ENCODE measurements around the gene NDUFAF3.

NDUFAF3 gene

GRCh38 chr3:48979451-48979850 lies 42.5 kb upstream of the NDUFAF3 start (continued):
- TF ChIP-seq YY2 (tag by site-specific recombination; IDR thresholded peaks at IDR 0.05) (no peak), ZNF530 (tag by site-specific recombination; IDR thresholded peaks at IDR 0.05; ENCODE audit: low read depth) (no peak), ZNF549 (tag by site-specific recombination; IDR thresholded peaks at IDR 0.05) (no peak), ZNF830 (tag by site-specific recombination; IDR thresholded peaks at IDR 0.05; ENCODE audit: low read depth) (no peak), ZNF214 (tag by site-specific recombination; IDR thresholded peaks at IDR 0.05; ENCODE audit: borderline replicate concordance) (no peak), RBAK (tag by site-specific recombination; IDR thresholded peaks at IDR 0.05) (no peak), WT1 (tag by site-specific recombination; IDR thresholded peaks at IDR 0.05) (no peak)

- Histone ChIP-seq H3K27ac (ENCODE audit: extremely low read depth, low read depth, low read length) (no peak overlapping the region), H3K4me3 (ENCODE audit: low read depth, low read length) (no peak overlapping the region), H3K4me1 (ENCODE audit: control insufficient read depth, insufficient read depth, low read length) (no peaks in the 10 kb centered on the region), H3K36me3 (ENCODE audit: control insufficient read depth in 2 of 2, insufficient read depth in 1 of 2, low read length in 2 of 2) (peaks cover 23 to 90% of the 10 kb centered on the region in 2 experiments), H3K9me3 (ENCODE audit: control insufficient read depth, insufficient read depth, low read depth, low read length) (no peaks in the 10 kb centered on the region)
- TF ChIP-seq ZNF843 (tag by site-specific recombination; IDR thresholded peaks at IDR 0.05) (no peak), ZNF664 (tag by site-specific recombination; IDR thresholded peaks at IDR 0.05) (no peak), ZNF600 (tag by site-specific recombination; IDR thresholded peaks at IDR 0.05) (no peak), HOXC10 (CRISPR knock-in tag; IDR thresholded peaks at IDR 0.05) (no peak), CTCF (tag by site-specific recombination; IDR thresholded peaks at IDR 0.05) (no peak), ZNF366 (tag by site-specific recombination; conservative IDR thresholded peaks at IDR 0.05) (no peak), YY1 (tag by site-specific recombination; IDR thresholded peaks at IDR 0.05) (no peak), ZNF10 (tag by site-specific recombination; IDR thresholded peaks at IDR 0.05) (no peak), ZNF529 (tag by site-specific recombination; IDR thresholded peaks at IDR 0.05; ENCODE audit: insufficient replicate concordance) (no peak), ZNF549 (tag by site-specific recombination; IDR thresholded peaks at IDR 0.05) (no peak), ZSCAN18 (tag by site-specific recombination; IDR thresholded peaks at IDR 0.05) (no peak), ZNF266 (tag by site-specific recombination; IDR thresholded peaks at IDR 0.05; ENCODE audit: low read depth) (no peak)
- POLR2A ChIA-PET: no interaction called here
- CTCF ChIA-PET: no interaction called here
These were observed 41.6 kb upstream of the NDUFAF3 start for GRCh38 chr3:48980295-48980694.

- CTCF ChIA-PET: interaction anchor here (0.6 kb wide), 1 partner anchor 37 kb away, joined by 3 read pairs; no protein-coding TSS in a partner anchor
- Histone ChIP-seq H3K4me3 (ENCODE audit: low read depth, low read length) (no peak overlapping the region), H3K4me1 (ENCODE audit: control insufficient read depth, insufficient read depth, low read length) (no peaks in the 10 kb centered on the region), H3K36me3 (ENCODE audit: control insufficient read depth in 2 of 2, insufficient read depth in 1 of 2, low read length in 2 of 2) (peaks cover 16 to 90% of the 10 kb centered on the region in 2 experiments), H3K9me3 (ENCODE audit: control insufficient read depth, insufficient read depth, low read depth, low read length) (no peaks in the 10 kb centered on the region), H3K27ac (ENCODE audit: extremely low read depth, low read depth, low read length) (no peak overlapping the region)
- POLR2A ChIA-PET: interaction anchor here (0.6 kb wide), 1 partner anchor 508 kb away, joined by 3 read pairs; no protein-coding TSS in a partner anchor
- TF ChIP-seq SETDB1 (IDR thresholded peaks at IDR 0.05; ENCODE audit: insufficient read length, low read length): no peak
- no peak for TF ChIP-seq ZNF785 (tag by site-specific recombination; IDR thresholded peaks at IDR 0.05)
- no peak for TF ChIP-seq ZNF2 (tag by site-specific recombination; IDR thresholded peaks at IDR 0.05)
- no peak for TF ChIP-seq ZNF202 (tag by site-specific recombination; IDR thresholded peaks at IDR 0.05; ENCODE audit: borderline replicate concordance)
- no peak for TF ChIP-seq ZNF560 (tag by site-specific recombination; IDR thresholded peaks at IDR 0.05; ENCODE audit: borderline replicate concordance)
- no peak for TF ChIP-seq ZSCAN4 (tag by site-specific recombination; IDR thresholded peaks at IDR 0.05)
- no peak for TF ChIP-seq ZNF449 (tag by site-specific recombination; IDR thresholded peaks at IDR 0.05)
- TF ChIP-seq ZBTB11 (tag by site-specific recombination; conservative IDR thresholded peaks at IDR 0.05; ENCODE audit: low read depth): no peak
These were observed 39.9 kb upstream of the NDUFAF3 start for GRCh38 chr3:48982016-48982415.
